HEK293 (cell line): Measurements from ENCODE around the gene DLX3.

Experiments
- GFI1B ChIP-seq: fragments of 450-650 bp; formaldehyde crosslinking; IDR thresholded peaks from 2 replicates; pipeline ENCODE4 v1.5.1; 2016; ENCODE audit warnings: missing biosample characterization, missing genetic modification characterization
- HIC1 ChIP-seq: fragments of 450-650 bp; formaldehyde crosslinking; IDR thresholded peaks from 2 replicates; pipeline ENCODE4 v1.5.1; 2016; ENCODE audit warnings: missing biosample characterization, missing genetic modification characterization
- OVOL3 ChIP-seq: fragments of 450-650 bp; formaldehyde crosslinking; IDR thresholded peaks from 2 replicates; pipeline ENCODE4 v1.5.1; 2016; ENCODE audit warnings: missing biosample characterization, missing genetic modification characterization
- ZBTB20 ChIP-seq: fragments of 450-650 bp; formaldehyde crosslinking; IDR thresholded peaks from 2 replicates; pipeline ENCODE4 v1.5.1; 2016; ENCODE audit warnings: missing biosample characterization, missing genetic modification characterization
- ZBTB6 ChIP-seq: fragments of 450-650 bp; formaldehyde crosslinking; IDR thresholded peaks from 2 replicates; pipeline ENCODE4 v1.5.1; 2017; ENCODE audit warnings: missing biosample characterization, missing genetic modification characterization
- ZBTB8A ChIP-seq: fragments of 450-650 bp; formaldehyde crosslinking; IDR thresholded peaks from 2 replicates; pipeline ENCODE4 v1.5.1; 2016; ENCODE audit warnings: missing biosample characterization, missing genetic modification characterization
- ZEB2 ChIP-seq: fragments of 450-650 bp; formaldehyde crosslinking; IDR thresholded peaks from 2 replicates; pipeline ENCODE4 v1.5.1; 2016; ENCODE audit warnings: missing biosample characterization, missing genetic modification characterization
- ZIC2 ChIP-seq: fragments of 450-650 bp; formaldehyde crosslinking; IDR thresholded peaks from 2 replicates; pipeline ENCODE4 v1.5.1; 2016; ENCODE audit warnings: missing biosample characterization, missing genetic modification characterization
- ZNF114 ChIP-seq: fragments of 450-650 bp; formaldehyde crosslinking; IDR thresholded peaks from 2 replicates; pipeline ENCODE4 v1.5.0; 2017; ENCODE audit warnings: missing biosample characterization, missing genetic modification characterization
- ZNF121 ChIP-seq: fragments of 450-650 bp; formaldehyde crosslinking; IDR thresholded peaks from 2 replicates; pipeline ENCODE4 v1.5.1; 2016; ENCODE audit warnings: missing biosample characterization, missing genetic modification characterization
- ZNF133 ChIP-seq: fragments of 450-650 bp; formaldehyde crosslinking; IDR thresholded peaks from 2 replicates; pipeline ENCODE4 v1.5.1; 2016; ENCODE audit warnings: missing biosample characterization, missing genetic modification characterization
- ZNF18 ChIP-seq: fragments of 450-650 bp; formaldehyde crosslinking; IDR thresholded peaks from 2 replicates; pipeline ENCODE4 v1.5.1; 2016; ENCODE audit warnings: missing biosample characterization, missing genetic modification characterization
- ZNF223 ChIP-seq: fragments of 450-650 bp; formaldehyde crosslinking; IDR thresholded peaks from 2 replicates; pipeline ENCODE4 v1.5.1; 2016; ENCODE audit warnings: missing biosample characterization, missing genetic modification characterization
- ZNF239 ChIP-seq: fragments of 450-650 bp; formaldehyde crosslinking; IDR thresholded peaks from 2 replicates; pipeline ENCODE4 v1.5.1; 2016; ENCODE audit warnings: missing biosample characterization, missing genetic modification characterization
- ZNF24 ChIP-seq: fragments of 450-650 bp; formaldehyde crosslinking; IDR thresholded peaks from 2 replicates; pipeline ENCODE4 v1.5.1; 2016; ENCODE audit warnings: missing biosample characterization, missing genetic modification characterization
- ZNF248 ChIP-seq: fragments of 450-650 bp; formaldehyde crosslinking; IDR thresholded peaks from 2 replicates; pipeline ENCODE4 v1.5.1; 2017; ENCODE audit warnings: missing biosample characterization, missing genetic modification characterization
- ZNF274 ChIP-seq, 2 experiments: fragments of 200-500 bp in 1 of 2; fragments of 450-650 bp in 1 of 2; sonication (Bioruptor generic) in 1 of 2; formaldehyde crosslinking in 1 of 2; IDR thresholded peaks; 2 replicates each; pipeline versions ENCODE4 v1.5.1 to v1.6.1; 2014 to 2016; ENCODE audit warnings: borderline replicate concordance in 1 of 2, inconsistent platforms in 1 of 2, low read length in 1 of 2, missing biosample characterization in 1 of 2, missing genetic modification characterization in 1 of 2
- ZNF366 ChIP-seq: fragments of 450-650 bp; formaldehyde crosslinking; conservative IDR thresholded peaks from 2 replicates; pipeline ENCODE4 v1.5.1; 2016; ENCODE audit warnings: missing biosample characterization, missing genetic modification characterization
- ZNF394 ChIP-seq: fragments of 450-650 bp; formaldehyde crosslinking; IDR thresholded peaks from 2 replicates; pipeline ENCODE4 v1.5.1; 2016; ENCODE audit warnings: missing biosample characterization, missing genetic modification characterization, mild to moderate bottlenecking, moderate library complexity, borderline replicate concordance
- ZNF426 ChIP-seq: fragments of 450-650 bp; formaldehyde crosslinking; IDR thresholded peaks from 2 replicates; pipeline ENCODE4 v1.5.1; 2017; ENCODE audit warnings: missing biosample characterization, missing genetic modification characterization, mild to moderate bottlenecking, inconsistent platforms, moderate library complexity
- ZNF510 ChIP-seq: fragments of 450-650 bp; formaldehyde crosslinking; IDR thresholded peaks from 2 replicates; pipeline ENCODE4 v1.5.1; 2018; ENCODE audit warnings: mild to moderate bottlenecking, missing genetic modification characterization, missing biosample characterization; ENCODE audit not compliant: insufficient replicate concordance
- ZNF600 ChIP-seq: fragments of 450-650 bp; formaldehyde crosslinking; IDR thresholded peaks from 2 replicates; pipeline ENCODE4 v1.5.1; 2016; ENCODE audit warnings: missing biosample characterization, missing genetic modification characterization
- ZNF624 ChIP-seq: fragments of 450-650 bp; formaldehyde crosslinking; IDR thresholded peaks from 2 replicates; pipeline ENCODE4 v1.5.1; 2017; ENCODE audit warnings: missing biosample characterization, missing genetic modification characterization
- ZNF626 ChIP-seq: fragments of 450-650 bp; sonication (Bioruptor Pico); formaldehyde crosslinking; IDR thresholded peaks from 2 replicates; pipeline ENCODE4 v1.5.1; 2018; ENCODE audit warnings: missing biosample characterization, missing genetic modification characterization, inconsistent platforms
- ZNF707 ChIP-seq: fragments of 450-650 bp; formaldehyde crosslinking; IDR thresholded peaks from 2 replicates; pipeline ENCODE4 v1.5.1; 2016; ENCODE audit warnings: missing biosample characterization, missing genetic modification characterization
- TF ChIP-seq, protein P1 (sequence below): fragments of 450-650 bp; formaldehyde crosslinking; IDR thresholded peaks from 2 replicates; pipeline ENCODE4 v1.5.1; 2016; ENCODE audit warnings: missing biosample characterization, missing genetic modification characterization
- TF ChIP-seq, protein P2 (sequence below): sonication (generic); formaldehyde crosslinking; IDR thresholded peaks from 2 replicates; pipeline ENCODE4 v1.8.1; 2022; ENCODE audit warnings: mild to moderate bottlenecking, moderate library complexity, missing genetic modification reagents
- TF ChIP-seq, protein P3 (sequence below): fragments of 450-650 bp; formaldehyde crosslinking; IDR thresholded peaks from 2 replicates; pipeline ENCODE4 v1.5.1; 2017; ENCODE audit warnings: missing biosample characterization, missing genetic modification characterization
- TF ChIP-seq, protein P4 (sequence below): fragments of 450-650 bp; formaldehyde crosslinking; IDR thresholded peaks from 2 replicates; pipeline ENCODE4 v1.5.1; 2016; ENCODE audit warnings: missing biosample characterization, missing genetic modification characterization

The DLX3 gene

GRCh38 chr17:49976163-49976827, 18.7 kb downstream of the DLX3 start (continued):
- TF ChIP-seq ZBTB8A (tag by site-specific recombination) = peak; percentile 92
- no peak for TF ChIP-seq ZNF626 (tag by site-specific recombination)
- peak; percentile 75 for TF ChIP-seq ZNF121 (tag by site-specific recombination)
- TF ChIP-seq ZNF274 (IDR thresholded peaks at IDR 0.05; ENCODE audit: low read length) = no peak
- TF ChIP-seq ZNF274 (tag by site-specific recombination; IDR thresholded peaks at IDR 0.05; ENCODE audit: borderline replicate concordance) = no peak
- no peak for TF ChIP-seq ZNF239
- TF ChIP-seq ZNF624 (tag by site-specific recombination) = no peak
- TF ChIP-seq, protein P1, sequence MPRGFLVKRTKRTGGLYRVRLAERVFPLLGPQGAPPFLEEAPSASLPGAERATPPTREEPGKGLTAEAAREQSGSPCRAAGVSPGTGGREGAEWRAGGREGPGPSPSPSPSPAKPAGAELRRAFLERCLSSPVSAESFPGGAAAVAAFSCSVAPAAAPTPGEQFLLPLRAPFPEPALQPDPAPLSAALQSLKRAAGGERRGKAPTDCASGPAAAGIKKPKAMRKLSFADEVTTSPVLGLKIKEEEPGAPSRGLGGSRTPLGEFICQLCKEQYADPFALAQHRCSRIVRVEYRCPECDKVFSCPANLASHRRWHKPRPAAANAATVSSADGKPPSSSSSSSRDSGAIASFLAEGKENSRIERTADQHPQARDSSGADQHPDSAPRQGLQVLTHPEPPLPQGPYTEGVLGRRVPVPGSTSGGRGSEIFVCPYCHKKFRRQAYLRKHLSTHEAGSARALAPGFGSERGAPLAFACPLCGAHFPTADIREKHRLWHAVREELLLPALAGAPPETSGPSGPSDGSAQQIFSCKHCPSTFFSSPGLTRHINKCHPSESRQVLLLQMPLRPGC (tag by site-specific recombination) = peak; percentile 98
- TF ChIP-seq ZNF24 (tag by site-specific recombination) = peak; percentile 95
- no peak; the same call in 1 of the 2 replicates for TF ChIP-seq ZNF600 (tag by site-specific recombination)
- no peak for TF ChIP-seq ZNF510 (tag by site-specific recombination)
- TF ChIP-seq, protein P2, sequence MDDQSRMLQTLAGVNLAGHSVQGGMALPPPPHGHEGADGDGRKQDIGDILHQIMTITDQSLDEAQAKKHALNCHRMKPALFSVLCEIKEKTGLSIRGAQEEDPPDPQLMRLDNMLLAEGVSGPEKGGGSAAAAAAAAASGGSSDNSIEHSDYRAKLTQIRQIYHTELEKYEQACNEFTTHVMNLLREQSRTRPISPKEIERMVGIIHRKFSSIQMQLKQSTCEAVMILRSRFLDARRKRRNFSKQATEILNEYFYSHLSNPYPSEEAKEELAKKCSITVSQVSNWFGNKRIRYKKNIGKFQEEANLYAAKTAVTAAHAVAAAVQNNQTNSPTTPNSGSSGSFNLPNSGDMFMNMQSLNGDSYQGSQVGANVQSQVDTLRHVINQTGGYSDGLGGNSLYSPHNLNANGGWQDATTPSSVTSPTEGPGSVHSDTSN (CRISPR knock-in tag) = no peak
- TF ChIP-seq ZIC2 (tag by site-specific recombination) = peak; percentile 99
- TF ChIP-seq ZNF707 (tag by site-specific recombination) = no peak
- no peak for TF ChIP-seq ZNF114
- TF ChIP-seq ZNF366 (tag by site-specific recombination) = peak; percentile 95
- peak; percentile 67; the same call in 1 of the 2 replicates for TF ChIP-seq ZNF394 (tag by site-specific recombination)
- TF ChIP-seq, protein P3, sequence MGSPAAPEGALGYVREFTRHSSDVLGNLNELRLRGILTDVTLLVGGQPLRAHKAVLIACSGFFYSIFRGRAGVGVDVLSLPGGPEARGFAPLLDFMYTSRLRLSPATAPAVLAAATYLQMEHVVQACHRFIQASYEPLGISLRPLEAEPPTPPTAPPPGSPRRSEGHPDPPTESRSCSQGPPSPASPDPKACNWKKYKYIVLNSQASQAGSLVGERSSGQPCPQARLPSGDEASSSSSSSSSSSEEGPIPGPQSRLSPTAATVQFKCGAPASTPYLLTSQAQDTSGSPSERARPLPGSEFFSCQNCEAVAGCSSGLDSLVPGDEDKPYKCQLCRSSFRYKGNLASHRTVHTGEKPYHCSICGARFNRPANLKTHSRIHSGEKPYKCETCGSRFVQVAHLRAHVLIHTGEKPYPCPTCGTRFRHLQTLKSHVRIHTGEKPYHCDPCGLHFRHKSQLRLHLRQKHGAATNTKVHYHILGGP (tag by site-specific recombination) = peak; percentile 98
- peak; percentile 90 for TF ChIP-seq ZNF18 (tag by site-specific recombination)
- peak; percentile 97 for TF ChIP-seq HIC1 (tag by site-specific recombination)
- no peak for TF ChIP-seq ZNF426 (tag by site-specific recombination)
- TF ChIP-seq, protein P4, sequence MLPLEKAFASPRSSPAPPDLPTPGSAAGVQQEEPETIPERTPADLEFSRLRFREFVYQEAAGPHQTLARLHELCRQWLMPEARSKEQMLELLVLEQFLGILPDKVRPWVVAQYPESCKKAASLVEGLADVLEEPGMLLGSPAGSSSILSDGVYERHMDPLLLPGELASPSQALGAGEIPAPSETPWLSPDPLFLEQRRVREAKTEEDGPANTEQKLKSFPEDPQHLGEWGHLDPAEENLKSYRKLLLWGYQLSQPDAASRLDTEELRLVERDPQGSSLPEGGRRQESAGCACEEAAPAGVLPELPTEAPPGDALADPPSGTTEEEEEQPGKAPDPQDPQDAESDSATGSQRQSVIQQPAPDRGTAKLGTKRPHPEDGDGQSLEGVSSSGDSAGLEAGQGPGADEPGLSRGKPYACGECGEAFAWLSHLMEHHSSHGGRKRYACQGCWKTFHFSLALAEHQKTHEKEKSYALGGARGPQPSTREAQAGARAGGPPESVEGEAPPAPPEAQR (tag by site-specific recombination) = no peak
- peak; percentile 90; the same call in 1 of the 2 replicates for TF ChIP-seq OVOL3 (tag by site-specific recombination)
- no peak for TF ChIP-seq ZNF248 (tag by site-specific recombination)
- TF ChIP-seq ZNF133 (tag by site-specific recombination) = no peak
- TF ChIP-seq ZEB2 (tag by site-specific recombination) = peak; percentile 84
- TF ChIP-seq ZBTB20 (tag by site-specific recombination) = peak; percentile 19; the same call in 1 of the 2 replicates
- no peak for TF ChIP-seq ZNF223 (tag by site-specific recombination)
- TF ChIP-seq GFI1B = peak; percentile 80
- peak; percentile 33 for TF ChIP-seq ZBTB6 (tag by site-specific recombination)
